ENCODE measurements around the gene ANKIB1. TPM values are rescaled to one million over a fixed set of nuclear protein-coding genes. Genes with fewer than 3 reads are reported as not detected.

Gene ANKIB1
- total RNA-seq, 3 donors from 2014 or later: 34.7 to 74.8 (median 40.9) TPM

DNA sequence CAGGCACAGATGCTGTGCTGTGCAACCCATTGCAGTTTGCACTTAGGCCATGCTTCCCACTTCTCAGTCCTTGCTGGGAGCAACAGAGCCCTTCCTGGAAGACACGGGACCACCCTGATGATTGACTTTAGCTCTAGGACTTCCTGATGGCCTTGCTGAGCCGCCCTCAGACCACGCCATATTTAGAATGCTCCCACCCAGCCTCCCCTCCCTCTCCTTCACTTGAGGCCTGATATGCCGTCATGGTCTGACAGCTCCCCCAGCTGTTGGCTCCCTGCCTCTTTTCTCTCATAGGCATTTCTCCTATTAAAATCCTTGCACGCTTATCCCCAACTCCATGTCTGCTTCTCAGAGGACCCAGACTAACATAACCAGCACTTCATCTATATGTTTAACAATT is 172.1 kb downstream of the ANKIB1 start:
- intact Hi-C loops (cut with DNase I, micrococcal nuclease): no loop called here
- TF ChIP-seq, protein P1, sequence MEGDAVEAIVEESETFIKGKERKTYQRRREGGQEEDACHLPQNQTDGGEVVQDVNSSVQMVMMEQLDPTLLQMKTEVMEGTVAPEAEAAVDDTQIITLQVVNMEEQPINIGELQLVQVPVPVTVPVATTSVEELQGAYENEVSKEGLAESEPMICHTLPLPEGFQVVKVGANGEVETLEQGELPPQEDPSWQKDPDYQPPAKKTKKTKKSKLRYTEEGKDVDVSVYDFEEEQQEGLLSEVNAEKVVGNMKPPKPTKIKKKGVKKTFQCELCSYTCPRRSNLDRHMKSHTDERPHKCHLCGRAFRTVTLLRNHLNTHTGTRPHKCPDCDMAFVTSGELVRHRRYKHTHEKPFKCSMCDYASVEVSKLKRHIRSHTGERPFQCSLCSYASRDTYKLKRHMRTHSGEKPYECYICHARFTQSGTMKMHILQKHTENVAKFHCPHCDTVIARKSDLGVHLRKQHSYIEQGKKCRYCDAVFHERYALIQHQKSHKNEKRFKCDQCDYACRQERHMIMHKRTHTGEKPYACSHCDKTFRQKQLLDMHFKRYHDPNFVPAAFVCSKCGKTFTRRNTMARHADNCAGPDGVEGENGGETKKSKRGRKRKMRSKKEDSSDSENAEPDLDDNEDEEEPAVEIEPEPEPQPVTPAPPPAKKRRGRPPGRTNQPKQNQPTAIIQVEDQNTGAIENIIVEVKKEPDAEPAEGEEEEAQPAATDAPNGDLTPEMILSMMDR (IDR thresholded peaks at IDR 0.05): no peak
- Histone ChIP-seq H3K4me1 (ENCODE audit: low read depth) (peaks cover 4% of the 10 kb centered on the region), H3K4me3 (no peak overlapping the region), H3K36me3 (ENCODE audit: low read depth) (no peaks in the 10 kb centered on the region), H3K9me3 (no peaks in the 10 kb centered on the region)
- ATAC-seq: no peak
- no peak for DNase-seq

DNA sequence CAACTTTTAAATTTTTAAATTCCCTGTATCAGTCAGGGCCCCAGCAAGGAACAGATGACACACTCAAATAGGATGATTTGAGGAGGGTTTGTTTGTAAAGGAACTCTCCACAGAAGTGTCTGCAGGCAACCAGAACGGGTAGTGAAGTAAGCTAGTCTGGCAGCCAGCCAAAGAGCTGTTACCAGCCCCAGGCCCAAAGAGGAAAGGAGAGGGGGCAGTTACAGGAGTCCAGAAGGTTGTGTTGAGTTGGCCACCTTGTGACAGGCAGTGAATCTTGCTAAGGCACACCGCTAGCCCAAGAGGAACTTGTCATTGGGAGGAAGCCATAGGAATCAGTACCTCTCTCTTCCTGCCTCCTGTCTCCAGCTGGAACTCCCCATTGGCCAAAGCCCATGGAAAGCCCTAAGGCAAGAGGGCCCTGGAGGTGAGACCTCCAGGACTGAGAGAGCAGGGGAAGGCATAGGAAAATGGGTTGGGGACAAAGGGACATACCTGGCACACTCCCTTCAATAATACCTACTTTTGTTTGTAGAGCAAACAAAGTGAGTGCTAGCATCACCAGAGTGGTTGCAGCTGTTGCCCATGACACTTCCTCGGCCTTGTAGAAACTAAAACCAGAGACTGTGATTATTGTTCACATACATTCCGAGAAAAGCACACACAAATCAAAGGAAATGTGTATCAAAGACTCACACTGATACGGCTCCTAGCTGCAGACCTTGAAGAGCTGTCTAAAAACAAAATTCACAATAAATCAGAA is 176.1 kb downstream of the ANKIB1 start:
- TF ChIP-seq, protein P1 (IDR thresholded peaks at IDR 0.05): no peak
- ATAC-seq: peak; percentile 58
- intact Hi-C loops (cut with DNase I, micrococcal nuclease): no loop called here

DNA sequence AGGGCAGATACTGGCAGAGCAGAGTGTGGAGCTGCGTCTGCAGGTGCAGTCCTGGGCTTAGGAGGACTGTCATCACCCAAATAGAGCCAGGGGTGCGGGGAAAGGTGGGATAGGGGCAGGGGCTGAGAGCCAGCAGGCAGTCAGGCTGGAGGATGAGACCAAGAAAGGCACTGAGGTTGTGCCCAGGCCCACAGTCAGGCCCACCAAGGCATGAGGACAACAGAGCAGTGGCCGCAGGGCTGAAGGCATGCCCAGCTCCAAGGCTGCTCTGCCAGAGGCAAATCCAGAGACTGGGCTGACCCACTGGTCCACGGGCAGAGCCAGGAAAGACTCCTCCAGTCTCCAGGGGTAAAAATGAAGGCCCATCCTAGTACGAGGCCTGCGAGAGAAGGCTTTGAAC is 177.2 kb downstream of the ANKIB1 start:
- H3K4me1 ChIP-seq (ENCODE audit: low read depth): peaks cover 4% of the 10 kb centered on the region
- no peaks in the 10 kb centered on the region for H3K9me3 ChIP-seq
- ATAC-seq (no peak), DNase-seq (no peak)
- TF ChIP-seq, protein P1 (IDR thresholded peaks at IDR 0.05): no peak
- no peaks in the 10 kb centered on the region for H3K36me3 ChIP-seq (ENCODE audit: low read depth)
- intact Hi-C loops (cut with DNase I, micrococcal nuclease): no loop called here
- no peak overlapping the region for H3K4me3 ChIP-seq

More for the DNA sequence above, 176.1 kb downstream of the ANKIB1 start:
- no peaks in the 10 kb centered on the region for H3K9me3 ChIP-seq
- H3K4me1 ChIP-seq (ENCODE audit: low read depth): peaks cover 4% of the 10 kb centered on the region
- H3K4me3 ChIP-seq: no peak overlapping the region
- peak in 1 of 3 donors; percentile 34 for DNase-seq
- H3K36me3 ChIP-seq (ENCODE audit: low read depth): no peaks in the 10 kb centered on the region

DNA sequence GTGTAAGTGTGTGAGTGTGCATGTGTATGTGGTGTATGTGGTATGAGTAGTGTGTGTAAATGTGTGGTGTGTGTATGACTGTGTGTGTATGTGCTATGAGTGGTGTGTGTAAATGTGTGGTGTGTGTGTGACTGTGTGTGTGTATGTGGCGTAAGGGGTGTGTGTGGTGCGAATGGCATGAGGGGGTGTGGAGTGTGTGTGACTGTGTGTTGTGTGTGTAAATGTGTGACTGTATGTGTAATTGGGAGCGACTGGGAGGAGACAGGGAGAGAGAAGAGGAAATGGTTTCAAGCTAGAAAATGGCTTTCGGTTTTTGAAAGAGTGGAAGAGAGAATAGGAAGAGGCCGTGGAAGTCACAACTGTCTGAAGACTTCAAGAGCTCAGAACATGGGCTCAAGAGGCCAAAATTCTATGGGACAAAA is 177.9 kb downstream of the ANKIB1 start:
- H3K9me3 ChIP-seq: no peaks in the 10 kb centered on the region
- ATAC-seq (no peak), DNase-seq (no peak)
- H3K4me1 ChIP-seq (ENCODE audit: low read depth): peaks cover 4% of the 10 kb centered on the region
- intact Hi-C loops (cut with DNase I, micrococcal nuclease): no loop called here
- no peak overlapping the region for H3K4me3 ChIP-seq
- no peaks in the 10 kb centered on the region for H3K36me3 ChIP-seq (ENCODE audit: low read depth)
- TF ChIP-seq, protein P1 (IDR thresholded peaks at IDR 0.05): no peak

DNA sequence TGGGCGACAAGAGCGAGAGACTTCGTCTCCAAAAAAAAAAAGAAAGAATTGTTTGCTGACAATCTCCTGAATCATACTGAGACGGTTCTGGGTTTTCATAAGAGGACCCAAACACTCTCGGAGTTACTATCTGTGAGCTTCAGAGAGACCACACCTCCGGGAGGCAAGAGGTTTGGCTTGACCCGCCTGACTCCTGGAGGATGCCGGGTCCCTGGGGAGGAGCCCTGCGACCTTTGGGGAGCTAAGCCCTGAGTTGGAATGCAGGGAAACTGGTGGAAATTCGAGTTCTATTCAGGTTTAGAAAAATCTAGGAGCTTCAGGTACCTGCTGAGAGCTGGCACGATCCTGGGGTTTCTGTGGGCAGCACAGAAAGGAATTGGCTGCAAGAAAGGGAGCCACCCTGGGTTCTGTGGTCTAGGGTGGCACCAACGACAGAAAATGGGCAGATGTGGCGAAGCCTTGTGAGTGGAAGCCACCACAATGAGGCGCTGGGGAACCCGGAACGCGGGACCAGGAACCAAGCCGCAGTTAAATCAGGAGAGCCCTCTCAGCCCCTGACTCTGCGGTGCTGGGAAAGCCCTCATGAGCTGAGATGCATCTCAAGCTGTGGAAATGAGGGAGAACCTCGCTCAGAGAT is 179.7 kb downstream of the ANKIB1 start:
- Histone ChIP-seq H3K4me3 (no peak overlapping the region), H3K36me3 (ENCODE audit: low read depth) (no peaks in the 10 kb centered on the region), H3K4me1 (ENCODE audit: low read depth) (peaks cover 4% of the 10 kb centered on the region), H3K9me3 (no peaks in the 10 kb centered on the region)
- TF ChIP-seq, protein P1 (IDR thresholded peaks at IDR 0.05): no peak
- ATAC-seq: peak; percentile 43
- intact Hi-C loops (cut with DNase I, micrococcal nuclease): no loop called here
- DNase-seq: peak in 2 of 3 donors; percentile 45 to 54
